GM21786 (cell line): ENCODE results near the gene PPRC1.

Experiments used
- ATAC-seq: cut with Tn5 transposase; IDR thresholded peaks from one replicate; pipeline ENCODE4 v1.9.1; 2021; ENCODE audit not compliant: unreplicated experiment

PPRC1 gene

GRCh38 chr10:102117391-102118159, 15.3 kb upstream of the PPRC1 start:
- no peak for ATAC-seq

DNA sequence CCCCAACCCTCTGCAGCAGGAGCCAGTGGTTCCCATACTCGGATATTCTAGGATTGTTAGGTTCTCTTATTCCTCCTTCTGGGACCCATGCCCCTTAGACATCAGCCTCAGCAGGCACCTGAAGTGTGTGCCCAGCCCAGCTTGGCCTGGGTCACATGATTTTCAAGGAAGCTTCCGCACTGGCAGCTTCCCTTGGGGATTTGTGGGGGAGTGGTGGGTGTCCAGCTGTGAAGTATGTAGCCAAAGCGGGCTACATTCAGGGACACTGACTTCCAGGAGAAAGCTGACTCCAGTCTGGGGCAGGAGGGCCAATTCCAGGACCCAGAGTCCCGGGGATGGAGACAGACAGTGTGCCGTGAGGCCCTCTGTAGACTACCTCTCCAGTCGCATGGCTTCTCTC, 14.0 kb upstream of the PPRC1 start:
- no peak for ATAC-seq

DNA sequence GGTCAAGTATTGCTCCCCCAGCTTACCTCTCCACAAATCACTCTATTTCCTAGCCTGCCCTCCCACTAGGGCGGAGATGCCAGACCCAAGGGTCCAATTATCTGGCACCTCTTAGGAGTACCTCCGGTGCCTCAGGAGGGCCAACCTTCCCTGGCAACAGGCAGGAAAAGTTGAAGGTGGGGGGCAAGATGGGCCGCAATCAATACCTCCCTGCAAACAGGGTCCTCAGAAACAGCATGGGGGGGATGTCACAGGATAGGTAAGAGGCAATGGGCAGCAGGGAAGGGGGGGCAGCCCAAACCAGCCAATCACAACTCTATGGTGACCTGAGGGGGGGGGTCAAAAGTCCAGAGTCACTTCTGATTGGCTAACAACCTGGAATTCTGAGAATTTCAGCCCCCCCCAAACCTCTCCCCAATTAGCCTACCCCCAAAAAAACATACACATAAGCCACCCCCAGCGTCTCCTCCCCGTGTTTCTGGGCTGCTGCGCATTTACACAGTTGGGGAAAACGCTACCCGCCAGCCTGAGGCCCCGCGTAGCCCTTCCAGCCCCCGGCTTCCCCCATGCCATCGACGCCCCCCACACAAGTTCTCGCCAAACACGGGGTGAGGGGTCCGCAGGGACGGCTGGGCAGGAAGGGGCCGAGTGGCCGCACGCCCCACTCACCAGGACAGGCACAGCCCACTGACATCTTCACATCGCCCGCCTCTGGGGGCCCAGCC, 13.3 kb upstream of the PPRC1 start:
- ATAC-seq, result no peak

GRCh38 chr10:102120142-102120990, 12.5 kb upstream of the PPRC1 start, which contains the start of gene LDB1:
Gene LDB1, minus strand, starts transcription at chr10:102120368. Its CDS starts 258 bp downstream, at chr10:102120110.
- ATAC-seq, result peak; percentile 55

GRCh38 chr10:102120991-102121738, 11.7 kb upstream of the PPRC1 start:
- ATAC-seq, result no peak

DNA sequence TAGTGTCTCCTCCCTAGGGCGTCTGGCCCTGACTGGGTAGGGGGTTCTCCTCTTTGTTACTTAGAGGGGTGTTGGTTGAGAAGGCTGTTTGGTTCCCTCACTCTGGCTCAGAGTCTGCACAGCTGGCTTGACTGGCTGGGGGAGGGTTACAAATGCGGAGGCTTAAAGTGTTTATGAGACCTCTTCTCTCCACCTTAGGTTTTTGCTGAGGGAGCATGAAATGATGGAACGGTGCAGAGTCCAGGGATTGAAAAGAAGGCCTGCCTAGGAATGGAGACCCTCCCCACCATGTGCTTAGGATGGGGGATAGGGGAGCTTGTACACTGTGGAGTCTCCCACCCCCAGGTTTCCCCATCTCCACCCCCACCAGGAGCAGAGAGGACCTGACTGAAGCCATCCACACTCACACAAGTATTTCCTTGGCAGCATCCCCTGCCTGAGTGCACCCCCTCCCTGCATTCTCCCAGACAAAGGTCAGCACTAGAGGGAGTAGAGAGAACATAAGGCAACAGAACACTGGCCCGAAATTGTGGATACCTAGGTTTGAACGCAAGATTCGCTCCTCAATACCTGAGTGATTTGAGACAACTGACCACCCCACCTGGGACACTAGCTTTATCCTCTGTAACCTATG, 11.0 kb upstream of the PPRC1 start:
- no peak for ATAC-seq

GRCh38 chr10:102122450-102122849, 10.4 kb upstream of the PPRC1 start:
- ATAC-seq, result no peak

DNA sequence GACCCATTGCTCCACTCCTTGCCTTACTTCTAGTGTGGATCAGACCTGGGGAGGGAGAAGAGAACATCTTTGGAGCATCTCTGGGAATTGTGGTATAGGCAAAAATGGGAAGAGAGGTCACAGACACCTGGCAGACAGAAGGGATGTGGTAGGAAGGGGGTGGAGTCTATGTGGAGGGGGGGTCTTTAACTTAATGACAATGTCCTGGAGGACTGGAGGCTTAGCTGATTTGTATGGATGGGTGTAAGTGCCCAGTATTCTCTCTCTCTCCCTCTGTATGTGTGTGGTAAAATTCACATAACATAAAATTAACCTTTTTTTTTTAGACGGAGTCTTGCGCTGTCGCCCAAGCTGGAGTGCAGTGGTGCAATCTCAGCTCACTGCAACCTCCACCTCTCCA, 9.6 kb upstream of the PPRC1 start:
- no peak for ATAC-seq

GRCh38 chr10:102131286-102132170, 1.3 kb upstream of the PPRC1 start:
- no peak for ATAC-seq

- no peak for ATAC-seq
Measured at GRCh38 chr10:102132193-102132562, 662 bp upstream of the PPRC1 start.

GRCh38 chr10:102133373-102134195, 744 bp downstream of the PPRC1 start:
- no peak for ATAC-seq

DNA sequence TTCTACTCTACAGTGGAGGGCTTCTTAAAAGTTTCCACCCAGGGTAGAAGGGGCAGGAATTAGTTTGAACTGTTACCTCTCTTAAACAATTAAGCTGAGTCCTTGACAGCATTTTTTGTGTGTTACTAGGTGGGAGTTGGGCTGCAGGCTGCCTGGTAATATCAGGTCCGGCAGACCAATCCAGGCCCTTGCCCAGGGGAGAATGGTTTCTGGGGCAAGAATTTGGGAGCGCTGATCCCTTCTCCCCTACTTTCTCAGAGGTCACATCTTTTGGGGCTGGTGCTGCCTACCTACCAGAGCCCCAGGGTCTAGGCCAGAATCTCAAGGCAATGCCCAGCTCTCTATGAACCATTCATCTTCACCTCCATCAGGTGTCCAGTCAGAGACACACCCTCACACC, 1.6 kb downstream of the PPRC1 start:
- ATAC-seq, result no peak

DNA sequence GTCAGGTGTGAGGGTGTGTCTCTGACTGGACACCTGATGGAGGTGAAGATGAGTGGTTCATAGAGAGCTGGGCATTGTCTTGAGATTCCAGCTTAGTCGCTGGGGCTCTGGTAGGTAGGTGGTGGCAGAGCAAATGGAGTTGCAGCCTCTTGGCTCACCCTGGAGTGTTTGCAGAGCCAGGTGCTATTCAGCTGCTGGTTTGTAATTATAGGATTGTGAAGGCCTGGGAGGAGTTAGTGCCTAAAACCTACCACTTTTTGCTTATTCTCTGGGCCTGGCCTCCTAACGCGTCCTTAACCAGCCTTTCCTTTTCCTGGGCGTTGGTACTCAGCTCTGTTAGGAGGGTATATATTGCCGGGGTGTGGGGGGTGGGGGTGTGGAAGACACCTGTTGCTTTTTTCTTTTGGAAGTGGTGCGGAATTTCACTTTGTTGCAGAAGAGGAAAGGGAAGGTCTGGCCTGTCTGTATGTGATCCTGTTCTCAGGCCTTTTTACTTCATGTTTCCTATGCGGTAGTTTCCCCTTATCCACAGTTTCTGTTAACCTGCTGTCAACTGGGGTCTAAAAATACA, 3.2 kb downstream of the PPRC1 start:
- no peak for ATAC-seq

DNA sequence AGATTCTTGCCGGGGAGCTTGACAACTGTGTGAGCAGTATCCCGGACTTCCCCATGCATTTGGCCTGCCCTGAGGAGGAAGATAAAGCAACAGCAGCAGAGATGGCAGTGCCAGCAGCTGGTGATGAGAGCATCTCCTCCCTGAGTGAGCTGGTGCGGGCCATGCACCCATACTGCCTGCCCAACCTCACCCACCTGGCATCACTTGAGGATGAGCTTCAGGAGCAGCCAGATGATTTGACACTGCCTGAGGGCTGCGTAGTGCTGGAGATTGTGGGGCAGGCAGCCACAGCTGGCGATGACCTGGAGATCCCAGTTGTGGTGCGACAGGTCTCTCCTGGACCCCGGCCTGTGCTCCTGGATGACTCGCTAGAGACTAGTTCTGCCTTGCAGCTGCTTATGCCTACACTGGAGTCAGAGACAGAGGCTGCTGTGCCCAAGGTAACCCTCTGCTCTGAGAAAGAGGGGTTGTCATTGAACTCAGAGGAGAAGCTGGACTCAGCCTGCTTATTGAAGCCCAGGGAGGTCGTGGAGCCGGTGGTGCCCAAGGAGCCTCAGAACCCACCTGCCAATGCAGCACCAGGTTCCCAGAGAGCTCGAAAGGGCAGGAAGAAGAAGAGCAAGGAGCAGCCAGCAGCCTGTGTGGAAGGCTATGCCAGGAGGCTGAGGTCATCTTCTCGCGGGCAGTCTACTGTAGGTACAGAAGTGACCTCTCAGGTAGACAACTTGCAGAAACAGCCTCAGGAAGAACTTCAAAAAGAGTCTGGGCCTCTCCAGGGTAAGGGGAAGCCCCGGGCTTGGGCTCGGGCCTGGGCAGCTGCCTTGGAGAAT, 6.7 kb downstream of the PPRC1 start:
- no peak for ATAC-seq

DNA sequence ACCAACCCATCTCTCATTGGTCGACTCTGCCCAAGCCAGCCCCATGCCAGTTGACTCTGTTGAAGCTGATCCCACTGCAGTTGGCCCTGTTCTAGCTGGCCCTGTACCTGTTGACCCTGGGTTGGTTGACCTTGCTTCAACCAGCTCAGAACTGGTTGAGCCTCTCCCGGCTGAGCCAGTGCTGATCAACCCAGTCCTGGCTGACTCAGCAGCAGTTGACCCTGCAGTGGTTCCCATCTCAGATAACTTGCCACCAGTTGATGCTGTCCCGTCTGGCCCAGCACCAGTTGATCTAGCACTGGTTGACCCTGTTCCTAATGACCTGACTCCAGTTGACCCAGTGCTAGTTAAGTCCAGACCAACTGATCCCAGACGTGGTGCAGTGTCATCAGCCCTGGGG, 7.4 kb downstream of the PPRC1 start:
- ATAC-seq, result no peak

GRCh38 chr10:102140913-102141540, 8.2 kb downstream of the PPRC1 start:
- ATAC-seq, result no peak

DNA sequence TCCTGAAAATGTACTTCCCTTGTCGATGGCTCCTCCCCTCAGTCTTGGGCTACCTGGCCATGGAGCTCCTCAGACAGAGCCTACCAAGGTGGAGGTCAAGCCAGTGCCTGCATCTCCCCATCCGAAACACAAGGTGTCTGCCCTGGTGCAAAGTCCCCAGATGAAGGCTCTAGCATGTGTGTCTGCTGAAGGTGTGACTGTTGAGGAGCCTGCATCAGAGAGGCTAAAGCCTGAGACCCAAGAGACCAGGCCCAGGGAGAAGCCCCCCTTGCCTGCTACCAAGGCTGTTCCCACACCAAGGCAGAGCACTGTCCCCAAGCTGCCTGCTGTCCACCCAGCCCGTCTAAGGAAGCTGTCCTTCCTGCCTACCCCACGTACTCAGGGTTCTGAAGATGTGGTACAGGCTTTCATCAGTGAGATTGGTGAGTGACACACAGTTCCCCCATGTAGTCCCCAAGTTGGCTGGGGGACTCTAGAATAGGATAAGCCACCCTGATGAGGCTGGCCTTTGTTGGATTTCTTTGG, 8.8 kb downstream of the PPRC1 start:
- ATAC-seq, result no peak
